Kidney epithelial cell (primary cell): ENCODE measurements around the gene PROZ. TPM values are rescaled to one million over a fixed set of nuclear protein-coding genes. Genes with fewer than 3 reads are reported as not detected.

Source experiments
- DNase-seq: peaks from one replicate; pipeline ENCODE4 v3.0.0-alpha.2; 2010; ENCODE audit warnings: low read depth
- H3K27me3 ChIP-seq: 2 replicates; pipeline ENCODE4 v1.6.0; 2011; ENCODE audit warnings: low read length; ENCODE audit not compliant: control insufficient read depth, insufficient read depth
- H3K36me3 ChIP-seq: 2 replicates; pipeline ENCODE4 v1.5.1; 2011; ENCODE audit warnings: low read length; ENCODE audit not compliant: control insufficient read depth, insufficient read depth
- H3K4me3 ChIP-seq: 2 replicates; pipeline ENCODE4 v1.5.1; 2011; ENCODE audit warnings: low read depth, mild to moderate bottlenecking, control low read depth, low read length
- CTCF ChIP-seq: IDR thresholded peaks from 2 replicates; pipeline ENCODE4 v1.5.1; 2011; ENCODE audit warnings: mild to moderate bottlenecking, moderate library complexity, low read length, control low read depth, inconsistent platforms; ENCODE audit not compliant: insufficient read depth, poor library complexity, severe bottlenecking
- total RNA-seq: library from RNA; depleted of rRNA; stranded (reverse); fragments of >200 nt; gene quantifications from 2 replicates; pipeline ENCODE4 v1.2.3, GENCODE V29; 2015

PROZ gene
- total RNA-seq, 1 donor from 2014 or later: not detected

- Histone ChIP-seq H3K36me3 (no peaks in the 10 kb centered on the region), H3K4me3 (no peak overlapping the region), H3K27me3 (peaks cover 5% of the 10 kb centered on the region)
- no peak for TF ChIP-seq CTCF
- DNase-seq: no peak
Measured at GRCh38 chr13:113135281-113135760, 23.1 kb upstream of the PROZ start.

GRCh38 chr13:113137691-113138298 lies 20.7 kb upstream of the PROZ start:
- no peaks in the 10 kb centered on the region for H3K36me3 ChIP-seq
- DNase-seq: no peak
- H3K27me3 ChIP-seq: peaks cover 8% of the 10 kb centered on the region
- no peak overlapping the region for H3K4me3 ChIP-seq
- no peak for TF ChIP-seq CTCF

GRCh38 chr13:113138792-113139551 lies 19.5 kb upstream of the PROZ start:
- peaks cover 8% of the 10 kb centered on the region for H3K27me3 ChIP-seq
- no peak for DNase-seq
- no peaks in the 10 kb centered on the region for H3K36me3 ChIP-seq
- TF ChIP-seq CTCF: no peak
- no peak overlapping the region for H3K4me3 ChIP-seq

- Histone ChIP-seq H3K36me3 (no peaks in the 10 kb centered on the region), H3K4me3 (no peak overlapping the region), H3K27me3 (peaks cover 8% of the 10 kb centered on the region)
- TF ChIP-seq CTCF: no peak
- DNase-seq: no peak
Measured at GRCh38 chr13:113139577-113139976, 18.9 kb upstream of the PROZ start.

- H3K36me3 ChIP-seq: no peaks in the 10 kb centered on the region
- DNase-seq: no peak
- no peak for TF ChIP-seq CTCF
Measured at GRCh38 chr13:113140677-113141600, 17.5 kb upstream of the PROZ start.

More at GRCh38 chr13:113140677-113141600, 17.5 kb upstream of the PROZ start:
- Histone ChIP-seq H3K4me3 (no peak overlapping the region), H3K27me3 (peaks cover 8% of the 10 kb centered on the region)
